NCI-H128 (cell line): ENCODE data around the gene SIPA1L3.
"Not testable (repeated sequence)": the region's sequence is repeated elsewhere in the genome, so short reads cannot be mapped to it uniquely, and the experiment has no call there.

Experiments used
- DNase-seq: peaks from one replicate; lab custom pipeline; 2025; ENCODE audit not compliant: unreplicated experiment; lab: John Stamatoyannopoulos, UW

Gene SIPA1L3

DNA sequence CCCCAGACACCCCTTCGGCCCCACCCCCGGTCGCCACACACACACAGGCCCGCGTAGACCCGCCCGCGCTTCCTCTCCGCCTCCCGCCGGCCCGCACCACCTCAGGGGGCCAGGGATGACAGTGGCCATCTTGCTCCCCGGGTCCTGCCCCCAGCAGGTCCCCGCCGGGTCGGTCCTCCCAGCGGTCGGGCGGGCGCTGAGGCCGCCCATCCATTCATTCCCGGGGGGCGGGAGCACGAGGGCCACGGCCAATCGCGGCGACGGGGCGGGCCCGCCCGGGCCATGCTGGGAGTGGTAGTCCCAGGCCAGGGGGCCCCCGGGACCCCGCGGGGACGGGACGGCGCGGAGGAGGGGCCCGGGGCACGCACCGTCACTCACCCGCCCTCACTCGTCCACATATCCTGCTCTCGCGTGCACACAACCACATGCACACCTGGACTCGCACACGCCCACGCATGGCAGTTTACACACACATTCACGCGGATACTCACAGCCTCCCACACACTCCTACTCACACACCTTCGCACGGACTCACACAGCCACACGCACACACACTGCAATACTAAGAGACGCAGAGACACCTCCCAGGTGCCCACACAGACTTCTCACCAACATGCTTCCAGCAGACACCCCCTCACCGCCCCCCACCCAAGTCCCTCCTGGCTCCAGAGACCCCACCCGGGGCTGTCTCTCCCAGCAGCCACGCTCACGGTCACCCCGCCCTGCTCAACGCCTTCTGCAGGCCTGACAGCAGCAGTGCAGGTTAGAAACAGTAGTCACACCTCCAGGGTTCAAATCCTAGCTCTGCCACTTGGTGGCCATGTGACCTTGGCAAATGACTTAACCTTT, 317.2 kb downstream of the SIPA1L3 start, which contains the start of gene DPF1:
DPF1 (minus strand) TSS at position 209 of the 849 bp plus-strand sequence; CDS start at position 129, 80 bp downstream.
- peak; percentile 29 for DNase-seq

DNA sequence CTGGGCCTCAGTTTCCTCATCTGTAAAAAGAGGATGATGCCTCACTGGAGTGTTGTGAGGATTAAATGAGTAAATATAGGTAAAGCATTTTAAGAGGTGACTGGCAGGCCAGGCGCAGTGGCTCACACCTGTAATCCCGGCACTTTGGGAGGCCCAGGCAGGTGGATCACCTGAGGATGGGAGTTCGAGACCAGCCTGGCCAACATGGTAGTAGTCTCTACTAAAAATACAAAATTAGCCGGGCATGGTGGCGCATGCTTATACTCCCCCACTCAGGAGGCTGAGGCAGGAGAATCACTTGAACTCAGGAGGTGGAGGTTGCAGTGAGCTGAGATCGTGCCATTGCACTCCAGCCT, 317.8 kb downstream of the SIPA1L3 start:
- not testable (repeated sequence) for DNase-seq

DNA sequence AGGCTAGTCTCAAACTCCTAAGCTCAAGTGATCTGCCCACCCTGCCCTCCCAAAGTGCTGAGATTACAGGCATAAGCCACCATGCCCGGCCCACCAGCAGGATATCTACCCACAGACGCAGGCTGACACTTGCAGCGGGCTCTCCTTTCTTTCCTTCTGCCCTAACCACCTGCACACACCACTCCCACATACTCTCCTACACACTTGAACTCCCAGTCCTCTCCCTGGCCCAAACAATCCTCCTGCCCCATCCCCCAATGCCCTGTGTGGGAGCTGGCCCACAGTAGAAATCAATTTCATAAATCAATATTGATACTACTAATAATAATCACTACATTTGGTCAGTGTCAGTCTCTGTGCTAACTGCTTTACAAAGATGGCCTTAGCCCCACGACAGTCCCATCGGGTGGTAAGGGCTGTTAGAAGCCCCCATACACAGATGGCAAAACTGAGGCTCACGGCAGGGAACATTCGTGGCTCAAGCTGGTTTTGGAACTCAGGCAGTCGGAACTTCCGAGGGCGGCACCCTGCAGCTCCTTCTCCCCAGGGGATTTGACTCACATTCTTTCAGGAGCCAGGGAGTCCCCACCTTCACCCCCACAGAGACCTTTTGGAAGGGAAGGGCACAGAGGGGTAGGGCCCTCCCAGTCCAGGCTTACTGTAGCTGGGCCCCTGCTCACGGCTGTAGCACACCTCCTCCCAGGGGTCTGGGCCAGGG, 320.4 kb downstream of the SIPA1L3 start:
- no peak for DNase-seq

DNA sequence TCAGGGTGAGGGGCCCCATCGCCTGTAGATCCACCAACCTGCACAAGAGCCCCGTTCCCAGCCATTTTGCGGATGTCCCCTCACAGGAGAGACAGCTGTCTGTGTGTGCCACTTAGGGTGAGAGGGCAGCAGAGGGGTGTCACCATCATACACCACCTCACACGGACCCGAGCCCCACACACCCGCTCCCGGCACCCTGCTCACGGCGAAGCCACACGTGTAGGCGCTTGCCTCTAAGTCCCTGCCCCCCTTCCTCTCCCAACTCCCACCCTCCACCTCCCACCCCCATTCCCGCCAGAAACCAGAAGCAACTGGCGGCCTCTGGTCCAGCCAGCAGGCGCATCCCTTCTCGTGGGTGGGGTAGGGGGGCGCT, 321.0 kb downstream of the SIPA1L3 start:
- DNase-seq = no peak

DNA sequence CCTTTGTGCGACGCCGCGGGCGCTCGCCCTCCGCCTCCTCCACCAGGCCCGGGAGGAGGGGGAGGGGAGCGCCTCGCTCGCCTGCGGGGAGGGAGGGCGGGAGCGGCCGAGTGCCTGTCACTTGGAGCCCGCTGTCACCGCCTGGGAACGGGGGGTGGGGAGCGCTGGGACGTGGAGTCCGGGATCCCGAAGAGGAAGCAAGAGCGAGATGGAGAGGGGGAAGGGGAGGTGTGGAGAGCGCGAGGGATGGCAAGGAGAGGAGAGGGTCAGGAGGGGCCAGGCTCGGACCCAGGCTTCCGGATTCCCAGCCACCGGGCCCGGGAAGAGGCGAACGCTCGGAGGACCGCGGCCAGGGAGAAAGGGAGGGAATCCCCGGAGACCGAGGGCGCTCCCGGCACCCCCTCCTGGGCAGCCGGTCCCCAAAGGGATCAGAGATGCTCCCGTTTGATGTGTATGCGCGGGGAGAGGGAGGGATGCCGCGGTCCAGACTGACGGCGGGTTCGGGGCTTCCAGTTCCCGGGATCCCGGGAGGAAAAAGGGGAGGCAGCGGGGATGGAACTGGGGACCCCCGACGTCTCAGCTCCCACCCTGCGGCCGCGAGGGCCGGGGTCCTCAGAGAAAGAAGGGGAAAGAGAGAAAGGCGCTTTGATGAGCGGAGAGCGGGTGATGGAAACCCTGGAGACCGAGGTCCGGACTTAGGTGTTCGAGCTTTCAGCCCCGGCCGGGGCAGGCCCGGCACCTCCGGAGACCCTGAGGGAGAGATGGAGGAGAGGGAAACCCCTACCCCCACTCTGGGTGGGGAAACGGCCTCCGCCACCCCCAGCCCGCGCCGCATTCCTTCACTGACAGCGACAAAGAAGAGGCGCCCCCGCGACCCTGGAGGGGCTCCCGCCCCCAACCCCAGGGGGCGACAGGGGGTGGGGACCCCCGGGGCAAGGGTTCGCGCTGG, 321.8 kb downstream of the SIPA1L3 start:
- DNase-seq = no peak

DNA sequence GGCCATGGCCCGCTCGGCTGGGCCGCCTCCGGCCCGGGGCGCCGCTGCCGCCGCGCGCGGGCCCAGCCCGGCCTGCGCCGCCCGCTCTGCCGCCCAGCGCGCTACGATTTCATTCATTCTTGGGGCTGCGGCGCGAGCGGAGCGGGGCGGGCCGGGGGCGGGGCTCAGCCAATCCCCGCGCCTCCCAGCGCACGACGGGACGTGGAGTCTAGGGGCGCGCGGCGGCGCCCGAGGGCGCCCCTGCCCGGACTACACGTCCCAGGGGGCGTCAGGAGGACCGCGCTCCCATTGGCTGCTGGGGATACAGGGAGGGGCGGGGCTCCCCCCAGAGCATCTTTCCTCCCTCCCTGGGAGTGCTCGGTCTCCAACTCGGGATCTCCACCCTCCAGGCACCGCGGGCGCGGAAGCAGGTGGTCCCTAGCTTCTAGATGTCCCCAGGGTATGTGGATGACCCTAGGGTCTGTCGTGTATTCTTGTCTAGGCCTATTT, 322.6 kb downstream of the SIPA1L3 start:
- peak; percentile 83 for DNase-seq

DNA sequence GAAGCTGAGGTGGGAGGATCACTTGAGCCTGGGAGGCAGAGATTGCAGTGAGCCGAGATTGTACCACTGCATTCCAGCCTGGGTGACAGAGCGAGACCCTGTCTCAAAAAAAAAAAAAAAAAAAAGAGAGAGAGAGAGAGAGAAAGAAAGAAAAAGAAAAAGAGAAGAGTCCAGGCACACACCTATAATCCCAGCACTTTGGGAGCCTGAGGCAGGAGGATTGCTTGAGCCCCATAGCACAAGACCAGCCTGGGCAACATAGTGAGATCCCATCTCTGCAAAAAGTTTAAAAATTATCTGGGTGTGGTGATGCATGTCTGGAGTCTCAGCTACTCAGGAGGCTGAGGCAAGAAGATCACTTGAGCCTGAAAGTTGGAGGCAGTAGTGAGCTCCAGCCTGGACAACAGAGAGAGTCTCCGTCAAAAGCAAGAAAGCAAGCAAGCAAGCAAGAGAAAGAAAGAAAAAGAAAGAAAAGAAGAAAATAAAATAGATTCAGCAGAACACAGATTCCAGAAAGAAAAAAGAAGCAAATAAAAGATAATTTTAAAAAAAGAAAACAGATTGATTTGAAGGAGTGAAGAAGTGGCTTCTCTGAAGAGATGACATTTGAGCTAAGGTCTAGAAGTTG, 323.6 kb downstream of the SIPA1L3 start:
- DNase-seq = not testable (repeated sequence)

DNA sequence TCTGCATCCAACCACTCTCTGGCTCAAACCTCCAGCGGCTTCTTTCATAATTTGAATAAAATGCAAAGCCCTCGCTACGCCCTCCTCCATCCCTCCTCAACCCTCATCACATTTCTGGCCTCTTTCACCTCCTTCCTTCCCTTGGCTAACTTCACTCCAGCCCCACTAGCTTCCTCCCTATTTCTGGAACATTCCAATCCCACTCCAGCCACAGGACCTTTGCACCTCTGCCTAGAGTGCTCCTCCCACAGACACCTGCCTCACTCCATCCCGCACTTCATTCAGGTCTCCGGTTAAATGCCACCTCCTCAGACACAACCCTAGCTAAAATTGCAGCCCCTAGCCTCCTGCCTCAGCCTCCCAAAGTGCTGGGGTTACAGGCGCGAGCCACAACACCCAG, 324.9 kb downstream of the SIPA1L3 start:
- no peak for DNase-seq

DNA sequence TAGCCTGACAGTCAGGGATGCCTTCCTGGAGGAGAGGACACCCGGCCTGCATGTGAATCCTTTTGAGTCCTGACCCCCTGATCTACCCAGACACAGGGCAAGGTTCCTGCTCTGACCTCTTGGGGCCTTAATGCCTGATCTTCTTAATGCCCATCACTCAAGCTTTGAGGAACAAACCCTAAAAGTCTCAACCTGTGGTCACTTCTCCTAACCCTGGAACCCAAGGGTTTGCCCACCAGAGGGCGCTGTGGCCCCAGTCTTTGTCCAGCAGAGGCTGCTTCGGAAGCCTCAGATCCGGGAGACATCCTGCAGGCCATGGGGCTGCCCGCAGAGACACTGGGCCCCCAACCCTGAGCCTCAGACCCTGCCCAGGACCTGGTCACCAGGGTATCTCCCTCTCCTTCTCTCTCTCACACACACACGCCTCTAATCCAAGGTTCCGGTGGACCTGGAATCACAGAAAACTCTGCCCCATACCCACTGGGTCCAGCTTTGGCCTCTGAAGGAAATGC, 326.8 kb downstream of the SIPA1L3 start:
- DNase-seq = peak; percentile 22

DNA sequence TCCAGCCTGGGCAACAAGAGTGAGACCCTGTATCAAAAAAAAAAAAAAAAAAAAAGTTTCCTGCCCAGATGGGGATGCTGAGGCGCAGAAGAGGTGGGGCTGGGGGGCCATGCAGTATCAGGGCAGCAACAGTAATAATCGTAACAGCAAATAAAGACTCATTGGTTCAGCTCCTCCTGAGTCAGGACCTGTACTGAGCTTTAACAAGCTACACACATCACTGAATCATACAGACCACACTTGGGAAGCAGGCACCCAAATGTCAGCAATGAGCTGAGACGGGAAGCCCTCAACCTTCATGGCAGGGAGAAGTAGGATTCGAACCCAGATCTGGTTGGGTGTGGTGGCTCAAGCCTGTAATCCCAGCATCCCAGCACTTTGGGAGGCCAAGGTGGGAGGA, 327.6 kb downstream of the SIPA1L3 start:
- DNase-seq = no peak

DNA sequence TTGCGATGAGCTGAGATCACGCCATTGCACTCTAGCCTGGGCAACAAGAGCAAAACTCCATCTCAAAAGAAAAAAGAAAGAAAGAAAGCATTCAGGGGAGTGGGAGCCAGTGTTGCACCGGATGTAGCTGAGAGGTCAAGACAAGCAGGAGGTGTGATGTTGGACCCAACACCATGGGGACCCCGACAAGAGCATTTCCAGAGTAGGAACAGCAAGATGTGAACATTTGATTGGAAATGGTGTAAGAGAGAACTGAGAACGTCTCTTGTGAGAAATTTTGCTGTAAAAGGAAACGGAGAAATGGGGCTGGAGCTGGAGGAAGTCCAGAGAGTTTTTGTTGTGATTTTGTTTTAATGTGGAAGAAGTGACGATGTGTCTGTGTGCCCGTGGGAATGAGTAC, 332.8 kb downstream of the SIPA1L3 start:
- no peak for DNase-seq

DNA sequence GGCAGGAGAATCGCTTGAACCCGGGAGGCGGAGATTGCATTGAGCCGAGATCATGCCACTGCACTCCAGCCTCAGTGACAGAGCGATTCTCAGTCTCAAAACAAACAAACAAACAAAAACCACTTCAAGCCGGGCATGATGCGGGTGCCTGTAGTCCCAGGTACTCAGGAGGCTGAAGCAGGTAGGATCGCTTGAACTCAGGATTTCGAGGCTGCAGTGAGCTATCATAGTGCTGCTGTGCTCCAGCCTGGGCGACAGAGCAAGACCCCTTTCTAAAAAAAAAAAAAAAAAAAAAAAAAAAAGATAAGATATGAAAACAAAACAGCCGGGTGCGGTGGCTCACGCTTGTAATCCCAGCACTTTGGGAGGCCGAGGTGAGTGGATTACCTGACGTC, 336.3 kb downstream of the SIPA1L3 start:
- no peak for DNase-seq

DNA sequence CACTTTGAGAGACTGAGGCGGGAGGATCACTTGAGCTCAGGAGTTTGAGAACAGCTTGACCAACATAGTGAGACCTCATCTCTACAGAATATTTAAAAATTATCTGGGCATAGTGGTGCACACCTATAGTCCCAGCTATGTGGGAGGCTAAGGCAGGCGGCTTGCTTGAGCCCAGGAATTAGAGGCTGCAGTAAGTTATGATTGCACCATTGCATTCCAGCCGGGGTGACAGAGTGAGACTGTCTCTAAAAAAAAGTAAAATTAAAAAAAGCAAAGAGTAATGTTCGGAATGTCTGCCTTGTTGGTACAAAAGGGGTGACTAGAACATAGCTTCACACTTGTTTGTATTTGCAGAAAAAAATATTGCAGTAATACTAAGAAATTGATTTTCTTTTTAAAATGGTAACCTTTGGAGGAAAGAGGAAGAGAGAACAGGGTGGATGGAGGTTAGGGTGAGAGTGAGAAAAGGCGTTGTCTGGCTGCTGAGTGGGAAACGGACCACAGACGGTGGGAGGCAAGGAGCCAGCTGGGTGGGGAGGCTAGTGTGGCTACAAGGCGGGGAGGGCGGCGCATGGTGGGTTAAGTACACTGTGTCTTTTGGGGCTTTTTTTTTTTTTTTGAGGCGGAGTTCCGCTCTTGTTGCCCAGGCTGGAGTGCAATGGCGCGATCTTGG, 339.0 kb downstream of the SIPA1L3 start:
- DNase-seq = no peak

DNA sequence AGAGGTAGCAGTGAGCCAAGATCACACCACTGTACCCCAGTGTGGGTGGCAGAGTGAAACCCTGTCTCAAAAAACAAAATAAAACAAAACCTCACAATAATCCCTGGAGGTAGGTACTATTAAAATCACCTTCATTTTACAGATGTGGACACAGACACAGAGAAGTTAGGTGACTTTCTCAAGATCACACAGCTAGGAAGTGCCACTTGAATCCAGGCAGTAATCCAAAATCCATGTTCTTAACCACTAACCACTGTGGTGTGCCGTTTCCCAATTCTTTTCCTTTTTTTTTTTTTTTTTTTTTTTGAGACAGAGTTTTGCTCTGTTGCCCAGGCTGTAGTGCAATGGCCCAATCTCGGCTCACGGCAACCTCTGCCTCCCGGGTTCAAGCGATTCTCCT, 340.1 kb downstream of the SIPA1L3 start:
- DNase-seq = no peak

DNA sequence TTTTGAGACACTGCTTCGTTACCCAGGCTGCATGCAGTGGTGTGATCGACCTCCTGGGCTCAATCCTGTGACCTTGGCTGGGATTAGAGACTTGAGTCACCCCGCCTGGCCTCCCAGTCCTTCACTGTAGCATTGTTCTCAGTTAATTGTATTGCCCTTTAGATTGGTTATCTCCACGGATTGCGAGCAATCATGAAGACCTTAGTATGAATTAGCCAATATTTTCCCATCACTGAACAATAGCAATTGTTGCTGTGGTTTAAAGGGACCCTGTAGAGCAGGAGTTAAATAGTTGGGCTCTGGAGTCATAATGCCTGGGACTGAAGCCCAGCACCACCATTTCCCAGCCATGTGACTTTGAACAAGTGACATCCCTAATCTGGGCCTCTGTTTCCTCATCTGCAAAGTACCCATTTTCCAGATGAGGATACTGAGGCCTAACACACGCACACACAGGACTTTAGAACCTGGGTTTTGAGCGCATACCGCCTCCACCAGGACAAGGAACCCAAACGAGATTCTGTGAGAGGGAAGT, 340.8 kb downstream of the SIPA1L3 start:
- no peak for DNase-seq

DNA sequence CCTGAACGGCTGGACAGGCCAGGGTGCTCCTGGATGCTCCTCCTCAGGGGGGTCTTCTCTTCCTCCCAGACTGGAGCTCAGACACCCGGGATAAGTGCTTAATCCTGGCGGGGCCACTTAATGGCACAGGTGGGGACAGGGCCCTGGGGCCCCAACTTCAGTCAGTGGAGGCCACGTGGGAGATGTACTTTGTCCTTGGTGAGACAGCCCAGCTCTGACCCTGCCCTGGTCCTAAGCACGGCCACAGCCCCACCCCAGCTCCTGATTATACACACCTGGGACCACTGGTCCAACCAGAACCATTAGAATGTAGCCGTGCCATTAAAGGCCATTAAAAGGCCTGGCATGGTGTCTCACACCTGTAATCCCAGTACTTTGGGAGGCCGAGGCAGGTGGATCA, 341.4 kb downstream of the SIPA1L3 start:
- DNase-seq = no peak

DNA sequence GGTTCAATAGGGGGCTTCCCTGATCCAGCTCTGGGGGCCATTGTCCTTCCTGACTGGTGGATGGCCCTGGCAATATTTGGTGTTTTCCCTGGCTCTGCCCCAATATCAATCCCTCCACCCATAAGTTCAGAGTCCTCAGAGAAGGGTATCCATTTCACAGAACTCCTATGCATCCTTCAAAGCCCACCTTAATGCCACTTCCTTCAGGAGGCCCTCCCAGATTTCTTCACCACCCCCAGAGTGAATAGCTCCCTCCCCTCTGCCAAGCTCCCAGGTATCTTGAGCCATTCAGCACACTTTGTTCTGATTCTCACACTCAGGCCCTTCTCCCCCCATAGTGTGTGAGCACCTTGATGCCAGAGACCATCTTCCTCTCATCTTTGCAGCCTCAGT, 343.4 kb downstream of the SIPA1L3 start:
- no peak for DNase-seq

DNA sequence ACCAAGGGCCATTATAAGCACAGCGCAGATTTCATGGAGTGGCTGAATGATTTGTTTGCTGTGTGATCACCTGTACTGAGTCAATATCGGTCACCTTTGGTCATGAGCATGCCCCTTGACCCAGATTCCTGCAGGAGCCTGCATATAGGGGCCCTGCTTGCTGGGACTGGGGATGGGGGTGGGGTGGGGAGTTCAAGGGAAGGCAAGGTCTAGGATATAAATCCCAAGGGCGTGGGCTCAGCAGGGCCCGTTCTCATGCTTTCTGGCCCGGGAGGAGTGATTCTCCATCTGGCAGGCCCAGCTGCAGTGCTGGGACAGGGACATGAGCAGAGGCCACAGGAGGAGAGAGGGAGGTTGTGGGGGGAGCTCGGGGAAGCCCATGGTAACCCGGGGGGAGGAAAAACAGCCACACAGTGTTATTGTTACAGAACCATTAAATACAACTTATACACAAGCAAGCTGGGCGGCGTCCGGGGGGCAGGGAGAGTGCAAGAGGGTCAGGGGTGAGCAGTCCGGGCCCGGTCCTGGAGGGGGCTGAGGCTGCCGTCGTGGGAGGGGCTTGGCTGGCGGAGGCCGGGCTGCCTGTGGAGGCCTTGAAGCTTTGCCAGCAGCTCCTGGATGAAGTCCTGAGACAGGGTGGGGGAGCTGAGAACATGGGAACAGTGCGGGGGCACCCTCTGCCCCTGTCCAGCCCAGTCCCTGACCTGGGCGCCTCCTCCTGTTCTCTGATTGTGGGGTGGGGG, 344.0 kb downstream of the SIPA1L3 start:
- DNase-seq = no peak

DNA sequence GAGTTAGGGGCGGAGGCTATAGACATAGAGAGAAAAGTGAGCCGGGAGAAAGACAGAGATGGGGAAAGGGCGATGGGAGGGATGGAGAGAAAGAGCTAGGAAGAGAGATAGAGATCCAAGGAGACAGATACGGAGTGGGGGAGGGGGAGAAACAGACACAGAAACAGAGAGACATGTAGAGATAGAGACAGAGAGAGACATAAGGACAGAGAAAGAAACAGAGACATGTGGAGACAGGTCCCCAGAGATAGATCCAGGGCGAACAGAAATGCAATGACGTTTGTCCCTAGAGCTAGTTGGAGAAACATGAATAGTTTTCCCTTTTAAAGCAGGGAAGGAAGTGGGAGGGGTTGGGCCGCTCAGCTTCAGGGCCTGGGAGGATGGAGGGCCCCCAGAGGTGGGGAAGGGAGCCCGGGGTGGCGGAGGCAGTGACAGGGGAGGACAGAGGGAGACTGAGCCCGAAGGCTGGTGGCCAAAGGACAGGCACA, 344.6 kb downstream of the SIPA1L3 start:
- DNase-seq = no peak
